ENCODE results near the gene BCAP29. TPM values are rescaled to one million over a fixed set of nuclear protein-coding genes. Genes with fewer than 3 reads are reported as not detected.
"Not testable (repeated sequence)": the region's sequence is repeated elsewhere in the genome, so short reads cannot be mapped to it uniquely, and the experiment has no call there.

The BCAP29 gene, protein sequence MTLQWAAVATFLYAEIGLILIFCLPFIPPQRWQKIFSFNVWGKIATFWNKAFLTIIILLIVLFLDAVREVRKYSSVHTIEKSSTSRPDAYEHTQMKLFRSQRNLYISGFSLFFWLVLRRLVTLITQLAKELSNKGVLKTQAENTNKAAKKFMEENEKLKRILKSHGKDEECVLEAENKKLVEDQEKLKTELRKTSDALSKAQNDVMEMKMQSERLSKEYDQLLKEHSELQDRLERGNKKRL
- 58.4 and 67.2 TPM in 2 replicates for total RNA-seq (2014; rRNA removed; shearing (Covaris generic))
- 60.8 and 78.1 TPM in 2 replicates for polyA plus RNA-seq (2014; cell fraction: nucleus; rRNA removed)

DNA sequence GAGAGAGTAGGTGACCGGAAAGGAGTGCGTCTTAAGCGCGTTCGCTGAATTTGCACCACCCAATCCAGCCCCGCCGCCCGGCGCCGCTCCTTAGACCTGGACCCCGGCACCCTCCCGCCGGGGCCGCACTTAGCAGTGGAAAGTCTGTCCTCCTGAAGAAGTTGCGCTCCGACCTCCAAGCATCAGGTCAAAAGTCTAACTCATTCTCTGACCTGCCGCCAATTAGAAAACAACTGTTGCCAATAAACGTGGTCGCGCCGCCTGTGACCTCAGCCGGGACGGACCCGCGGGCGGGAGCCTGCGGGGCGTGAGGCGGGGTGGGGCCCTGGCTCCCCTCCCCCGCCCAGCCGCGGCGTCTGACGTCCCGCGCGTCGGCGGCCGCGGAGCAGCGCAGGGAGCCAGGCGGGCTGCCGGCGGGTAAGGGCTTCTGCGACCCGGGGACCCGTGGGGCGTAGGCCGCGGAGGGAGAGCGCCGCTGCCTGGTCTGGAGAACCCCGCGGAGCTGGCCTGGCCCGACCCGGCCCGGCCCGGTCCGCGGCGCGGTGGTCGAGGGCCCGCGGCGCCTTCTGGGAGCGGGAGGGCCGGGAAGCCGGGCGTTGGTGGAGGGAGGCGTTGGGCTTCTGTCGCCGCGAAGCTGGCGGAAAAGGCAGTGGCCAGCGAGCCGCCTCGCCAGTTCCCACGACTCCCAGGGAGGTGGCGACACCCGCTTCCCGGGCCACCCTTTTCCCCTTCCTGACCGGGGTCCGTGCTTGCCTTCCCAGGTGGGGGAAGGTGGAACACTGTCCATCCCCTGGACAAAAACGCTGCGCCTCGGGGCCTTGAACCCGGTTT, at the start of gene BCAP29:
Gene BCAP29 (plus strand): TSS at position 362 of the 831 bp plus-strand sequence. CDS start 527 bp downstream, outside the sequence.
- peak; percentile 62 for DNase-seq (ENCODE audit: extremely low read depth, low read depth)

DNA sequence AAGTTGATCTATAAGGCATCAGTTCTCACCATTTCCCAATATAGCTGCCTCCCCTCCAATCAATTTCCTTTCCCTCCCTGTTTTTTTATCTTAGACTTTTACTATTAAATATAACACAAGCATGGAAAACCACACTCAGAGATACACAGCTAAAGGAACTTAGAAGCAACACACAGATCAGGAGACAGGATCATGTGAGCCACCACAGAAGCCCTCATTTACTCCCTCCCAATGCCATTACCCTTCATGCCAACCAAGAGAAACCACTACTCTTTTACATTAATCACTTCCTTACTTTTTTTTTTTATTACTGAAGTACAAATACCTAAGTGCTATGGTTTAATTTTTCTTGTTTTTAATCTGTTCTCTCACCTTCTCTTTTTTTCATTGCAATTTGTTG, 49.3 kb upstream of the BCAP29 start:
- no peak for DNase-seq (ENCODE audit: extremely low read depth, low read depth)

DNA sequence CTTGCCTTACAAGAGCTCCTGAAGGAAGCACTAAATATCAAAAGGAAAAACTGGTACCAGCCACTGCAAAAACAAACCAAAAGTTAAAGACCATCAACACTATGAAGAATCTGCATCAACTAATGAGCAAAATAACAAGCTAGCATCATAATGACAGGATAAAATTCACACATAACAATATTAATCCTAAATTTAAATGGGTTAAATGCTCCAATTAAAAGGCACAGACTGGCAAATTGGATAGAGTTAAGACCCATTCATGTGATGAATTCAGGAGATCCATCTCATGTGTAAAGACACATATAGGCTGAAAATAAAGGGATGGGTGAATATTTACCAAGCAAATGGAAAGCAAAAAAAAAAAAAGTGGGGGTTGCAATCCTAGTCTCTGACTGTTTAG, 45.9 kb upstream of the BCAP29 start:
- DNase-seq (ENCODE audit: extremely low read depth, low read depth), result no peak

DNA sequence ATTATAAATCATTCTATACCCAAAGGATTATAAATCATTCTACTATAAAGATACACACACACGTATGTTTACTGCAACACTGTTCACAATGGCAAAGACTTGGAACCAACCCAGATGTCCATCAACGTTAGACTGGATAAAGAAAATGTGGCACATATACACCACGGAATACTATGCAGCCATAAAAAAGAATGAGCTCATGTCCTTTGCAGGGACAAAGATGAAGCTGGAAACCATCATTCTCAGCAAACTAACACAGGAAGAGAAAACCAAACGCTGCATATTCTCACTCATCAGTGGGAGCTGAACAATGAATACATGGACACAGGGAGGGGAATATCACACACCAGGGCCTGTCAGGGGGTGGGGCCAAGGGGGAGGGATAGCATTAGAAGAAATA, 42.8 kb upstream of the BCAP29 start:
- not testable (repeated sequence) for DNase-seq (ENCODE audit: extremely low read depth, low read depth)

DNA sequence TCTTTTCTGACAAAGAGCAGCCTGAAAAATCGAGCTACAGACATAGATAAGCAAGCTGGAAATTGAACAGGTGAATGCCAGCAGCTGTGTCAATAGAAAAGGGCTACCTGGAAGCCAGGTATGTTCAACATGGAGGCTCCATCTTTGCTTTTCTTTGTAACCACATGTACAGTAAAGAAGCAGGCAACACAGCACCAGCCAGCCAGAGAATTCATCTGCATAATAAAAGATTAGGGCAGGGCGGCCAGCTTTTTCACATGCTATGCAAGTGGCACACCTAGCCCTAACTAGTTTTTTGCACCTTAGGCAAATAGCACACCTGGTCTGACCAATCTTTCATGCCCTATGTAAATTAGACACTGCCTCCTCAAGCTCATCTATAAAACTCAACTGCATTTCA, 42.0 kb upstream of the BCAP29 start:
- no peak for DNase-seq (ENCODE audit: extremely low read depth, low read depth)

DNA sequence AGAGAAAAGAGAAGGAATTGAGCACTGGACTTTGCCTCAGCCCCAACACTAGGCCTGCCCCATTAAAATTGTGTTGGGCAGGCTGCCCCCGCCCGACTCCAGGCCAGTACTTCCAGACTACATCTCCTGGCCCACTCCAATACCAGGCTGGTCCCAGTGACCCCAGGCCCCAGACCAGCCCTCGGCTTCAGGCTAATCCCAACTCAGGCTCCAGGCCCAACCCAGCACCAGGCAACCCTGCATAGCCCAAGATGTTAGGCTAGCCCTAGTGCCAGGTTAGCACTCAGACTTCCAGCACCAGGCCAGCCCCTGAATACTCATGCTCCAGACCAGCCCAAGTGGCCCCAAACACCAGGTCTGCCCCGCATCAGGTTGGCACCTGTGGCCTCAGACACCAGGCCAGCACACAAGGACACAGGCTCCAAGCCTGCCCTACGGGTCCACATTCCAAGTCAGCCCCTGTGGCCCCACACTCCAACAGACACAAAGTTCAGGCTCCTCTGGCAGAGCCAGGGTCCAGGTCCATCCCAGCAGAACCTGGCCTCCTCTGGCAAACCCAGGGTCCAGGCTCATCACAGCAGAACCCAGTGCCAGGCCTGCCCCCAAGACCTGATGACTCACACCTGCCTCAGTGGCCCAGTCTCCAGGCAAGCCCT, 36.6 kb upstream of the BCAP29 start:
- DNase-seq (ENCODE audit: extremely low read depth, low read depth), result no peak

DNA sequence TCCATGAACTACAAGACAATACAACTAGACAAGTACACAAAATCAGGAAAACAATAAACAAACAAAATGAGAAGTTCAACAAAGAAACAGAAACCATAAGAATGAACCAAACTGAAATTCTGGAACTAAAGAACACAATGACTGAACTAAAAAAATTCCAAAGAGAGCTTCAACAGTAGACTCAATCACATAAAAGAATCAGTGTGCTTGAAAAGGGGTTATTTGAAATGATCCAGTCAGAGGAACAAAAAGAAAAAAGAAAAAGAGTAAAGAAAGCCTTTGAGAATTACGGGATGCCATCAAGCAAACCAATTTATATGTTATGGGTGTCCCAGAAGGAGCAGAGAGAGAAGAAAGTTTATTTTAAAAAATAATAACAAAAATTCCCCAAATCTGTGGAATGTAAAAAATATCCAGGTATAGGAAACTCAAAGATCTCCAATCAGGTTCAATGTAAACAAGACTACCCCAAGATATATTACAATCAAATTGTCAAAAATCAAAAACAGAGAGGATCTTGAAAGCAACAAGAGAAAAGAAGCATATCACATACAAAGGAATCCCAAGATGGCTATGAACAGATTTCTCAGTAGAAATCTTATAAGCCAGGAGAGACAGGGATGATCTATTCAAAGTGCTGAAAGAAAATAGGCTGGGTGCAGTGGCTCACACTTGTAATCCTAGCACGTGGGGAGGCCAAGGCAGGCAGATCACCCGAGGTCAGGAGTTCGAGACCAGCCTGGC, 35.0 kb upstream of the BCAP29 start:
- DNase-seq (ENCODE audit: extremely low read depth, low read depth), result no peak

DNA sequence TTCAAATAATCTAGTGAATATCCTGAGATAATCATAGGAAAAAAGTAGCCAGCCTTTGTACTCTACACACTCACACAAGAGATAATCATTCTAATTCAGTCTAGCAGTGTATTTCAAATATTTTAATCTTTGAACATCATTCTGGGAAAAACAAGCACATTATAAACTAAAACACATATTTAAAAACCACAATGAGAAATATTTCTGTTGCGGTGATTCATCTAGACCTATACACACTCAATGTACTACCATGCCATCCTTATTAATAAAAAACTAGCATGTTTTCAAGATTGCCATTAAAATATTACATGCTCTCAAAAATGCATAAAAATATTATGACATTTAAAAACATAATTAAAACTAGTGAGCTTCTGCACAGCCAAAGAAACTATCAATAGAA, 28.1 kb upstream of the BCAP29 start:
- no peak for DNase-seq (ENCODE audit: extremely low read depth, low read depth)

DNA sequence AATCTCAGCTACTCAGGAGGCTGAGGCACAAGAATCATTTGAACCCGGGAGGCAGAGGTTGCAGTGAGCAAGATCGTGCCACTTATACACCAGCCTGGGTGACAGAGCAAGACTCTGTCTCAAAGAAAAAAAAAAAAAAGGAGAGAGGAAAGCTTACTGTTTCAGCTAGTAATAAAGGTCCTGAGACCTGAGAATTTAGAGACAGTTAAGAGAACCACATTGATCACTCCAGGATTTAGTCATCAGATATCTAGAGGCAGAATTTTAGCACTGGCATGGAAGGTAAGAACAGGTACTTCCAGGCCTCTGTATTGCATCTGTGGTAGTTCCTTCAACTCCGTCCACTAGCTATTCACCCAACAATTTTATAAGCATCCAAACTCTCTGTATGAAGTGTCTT, 24.2 kb upstream of the BCAP29 start:
- DNase-seq (ENCODE audit: extremely low read depth, low read depth), result no peak

DNA sequence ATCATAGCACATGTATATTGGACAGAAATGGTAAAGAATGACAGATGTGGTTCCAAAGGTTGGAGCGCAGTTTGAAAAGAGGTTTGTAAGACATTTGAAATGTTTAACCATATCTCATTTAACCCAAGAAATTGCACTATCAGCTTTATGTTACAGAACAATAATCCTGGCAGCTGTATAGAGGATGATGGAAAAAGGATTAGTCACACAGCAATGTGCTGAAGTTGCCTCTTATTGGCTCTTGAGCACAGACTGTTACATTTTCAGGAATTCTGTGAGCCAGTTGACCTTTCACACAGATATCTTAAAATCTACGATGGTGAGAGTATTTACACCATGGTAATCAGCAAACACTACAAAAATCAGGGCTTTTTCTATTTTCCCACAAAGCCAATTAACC, 20.2 kb upstream of the BCAP29 start:
- peak; percentile 58 for DNase-seq (ENCODE audit: extremely low read depth, low read depth)

DNA sequence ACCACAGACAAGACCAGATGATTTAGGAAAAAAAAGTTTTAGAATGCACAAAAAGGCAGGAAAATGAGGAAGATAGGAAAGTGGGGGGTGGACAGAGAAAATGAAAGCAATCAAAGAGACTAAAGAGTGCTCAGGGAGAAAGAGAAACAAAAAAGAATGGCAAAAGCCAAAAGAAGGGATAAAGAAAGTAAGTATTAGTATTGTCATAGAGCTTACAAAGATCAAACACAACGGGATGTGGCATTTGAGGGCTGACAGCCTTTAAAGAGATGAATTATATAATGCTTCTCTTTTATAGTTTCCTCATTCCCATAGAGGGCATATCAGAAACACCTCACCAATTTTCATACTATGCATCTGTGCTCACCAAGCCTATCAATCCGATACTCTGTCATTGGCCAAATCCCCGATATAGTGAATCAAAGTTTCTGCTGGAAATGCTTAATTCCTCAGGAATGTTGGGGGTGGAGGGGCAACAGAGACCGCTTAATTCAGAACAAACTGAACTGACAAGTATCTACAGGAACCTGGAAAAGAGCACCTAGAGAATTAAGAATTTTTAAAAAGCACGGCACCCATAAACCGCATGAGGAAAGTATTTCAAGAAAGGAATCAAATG, 19.0 kb upstream of the BCAP29 start:
- no peak for DNase-seq (ENCODE audit: extremely low read depth, low read depth)

DNA sequence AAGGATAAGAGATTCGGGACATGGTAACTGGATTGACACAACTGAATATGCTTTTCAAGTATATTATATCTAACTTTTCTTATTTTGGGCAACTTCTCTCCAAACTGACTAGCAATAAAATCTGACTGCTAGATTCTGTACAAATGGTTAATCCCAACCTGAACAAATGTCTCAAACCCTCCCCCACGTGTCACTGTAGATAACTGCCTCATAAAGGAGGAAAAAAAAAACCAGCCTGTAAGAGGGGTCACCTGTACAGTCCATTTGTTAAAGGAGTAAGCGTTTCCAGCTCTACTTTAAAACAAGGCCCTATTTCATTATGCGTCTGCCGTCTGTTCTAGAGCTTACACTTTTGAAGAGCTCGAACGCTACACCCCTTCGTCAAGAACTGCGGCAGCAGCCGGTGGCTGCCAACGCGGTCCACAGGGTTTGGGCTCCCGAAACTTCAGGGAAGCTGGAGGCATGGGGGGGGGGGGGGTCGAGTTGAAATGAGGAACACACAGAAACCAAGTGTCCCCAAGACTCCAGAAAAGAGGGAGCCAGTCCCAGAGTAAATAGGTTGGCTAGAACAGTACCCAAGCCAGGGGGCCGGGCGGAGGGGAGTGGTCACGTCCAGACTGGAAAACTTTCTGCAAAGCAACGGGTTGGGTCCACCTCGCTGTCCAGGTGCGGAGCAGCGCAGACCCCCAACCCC, 16.8 kb upstream of the BCAP29 start:
- DNase-seq (ENCODE audit: extremely low read depth, low read depth), result no peak

DNA sequence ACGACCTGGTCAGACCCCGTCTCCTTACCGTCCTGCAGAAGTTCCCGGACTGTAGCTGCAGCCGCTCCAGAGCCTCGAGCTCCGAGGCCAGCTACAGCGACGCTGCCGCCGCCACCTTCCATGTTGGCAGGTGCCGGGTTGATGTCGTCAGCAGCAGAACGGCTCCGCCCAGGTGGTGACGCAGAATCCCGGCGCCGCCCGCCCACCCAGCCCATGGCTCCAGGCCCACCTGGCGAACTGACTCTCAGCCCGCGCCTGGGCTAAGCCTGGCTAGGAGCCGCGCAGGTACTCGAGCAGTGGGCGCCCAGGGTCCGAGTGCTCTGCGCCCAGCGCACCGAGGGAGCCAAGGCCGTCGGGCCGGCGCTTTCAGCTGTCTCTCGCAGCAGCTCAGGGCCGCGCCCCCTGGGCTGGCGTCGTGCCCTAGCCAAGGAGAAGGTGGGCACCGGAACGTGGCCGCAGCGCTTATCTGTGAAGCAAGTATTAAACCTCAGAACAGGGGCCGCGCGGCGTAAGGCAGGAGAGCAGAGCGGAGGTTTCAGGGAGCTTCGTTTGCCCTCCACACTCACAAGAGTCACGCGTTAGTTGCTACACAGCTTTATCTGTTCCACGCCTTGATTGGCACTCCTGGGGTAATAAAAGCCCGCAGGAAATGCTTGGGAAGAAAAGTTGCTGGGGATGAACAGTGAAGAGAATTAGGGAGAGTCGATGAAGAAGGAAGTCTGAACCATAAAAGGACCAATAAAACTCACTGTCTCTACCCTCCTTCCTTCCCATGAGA, 16.1 kb upstream of the BCAP29 start, which contains the start of the genes COG5 and DUS4L:
Gene COG5 (minus strand): TSS at position 146 of the 778 bp plus-strand sequence. CDS start 24 bp downstream, at position 122.
Gene DUS4L (plus strand): TSS at position 197 of the 778 bp plus-strand sequence. CDS start 3,100 bp downstream, outside the sequence.
- peak; percentile 73 for DNase-seq (ENCODE audit: extremely low read depth, low read depth)

DNA sequence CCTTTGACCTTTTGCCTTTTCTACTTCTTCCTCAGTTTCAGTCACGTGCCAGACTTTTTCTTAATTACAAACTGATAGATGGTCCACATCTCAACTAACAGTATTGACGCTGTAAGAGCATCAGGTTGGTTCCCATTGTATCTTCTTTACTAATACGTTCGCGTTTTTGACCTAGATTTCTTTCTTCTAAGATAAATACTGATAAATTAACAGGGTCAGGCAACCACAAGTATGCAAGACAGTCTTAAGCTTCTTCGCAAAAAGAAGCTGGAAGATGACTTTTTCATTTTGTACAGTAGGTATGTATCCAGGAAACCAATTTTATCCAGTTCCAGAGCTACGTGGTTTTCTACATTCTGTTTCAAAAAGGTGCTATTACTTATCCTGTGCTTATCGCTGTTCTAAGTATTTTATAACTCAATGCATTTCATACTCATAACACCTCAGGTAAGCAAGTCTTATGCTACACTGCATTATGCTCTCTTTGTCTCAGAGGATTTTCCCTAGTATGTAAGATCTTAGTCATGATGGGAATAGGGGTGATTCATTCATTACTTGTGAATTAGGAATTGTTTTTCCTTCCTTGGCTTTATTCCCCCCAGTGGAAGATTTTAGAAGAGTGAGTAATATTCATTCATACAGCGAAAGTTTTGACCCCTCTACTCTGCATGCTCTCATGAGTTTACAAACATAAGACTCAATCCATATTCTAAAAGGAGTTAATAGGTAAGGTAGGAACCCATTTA, 15.3 kb upstream of the BCAP29 start:
- DNase-seq (ENCODE audit: extremely low read depth, low read depth), result peak; percentile 21

DNA sequence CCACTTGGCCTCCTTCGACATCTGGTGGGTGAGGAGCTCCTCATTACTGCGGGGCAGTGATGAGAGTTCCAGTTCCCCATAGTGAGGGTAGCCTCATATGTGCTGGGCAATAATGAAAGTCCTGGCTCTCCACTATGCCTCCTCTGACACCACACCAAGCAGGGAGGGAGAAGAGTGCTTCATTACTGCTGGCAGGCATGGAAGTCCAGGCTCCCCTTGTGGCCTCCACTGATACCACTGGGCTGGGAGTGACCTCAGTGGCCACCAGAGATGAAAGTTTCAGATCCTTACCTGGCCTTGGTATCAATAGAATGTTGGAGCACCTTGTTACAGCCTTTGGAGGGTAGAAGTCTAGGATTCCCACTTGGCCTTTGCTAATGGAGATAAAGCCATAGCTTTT, 9.7 kb upstream of the BCAP29 start:
- no peak for DNase-seq (ENCODE audit: extremely low read depth, low read depth)

DNA sequence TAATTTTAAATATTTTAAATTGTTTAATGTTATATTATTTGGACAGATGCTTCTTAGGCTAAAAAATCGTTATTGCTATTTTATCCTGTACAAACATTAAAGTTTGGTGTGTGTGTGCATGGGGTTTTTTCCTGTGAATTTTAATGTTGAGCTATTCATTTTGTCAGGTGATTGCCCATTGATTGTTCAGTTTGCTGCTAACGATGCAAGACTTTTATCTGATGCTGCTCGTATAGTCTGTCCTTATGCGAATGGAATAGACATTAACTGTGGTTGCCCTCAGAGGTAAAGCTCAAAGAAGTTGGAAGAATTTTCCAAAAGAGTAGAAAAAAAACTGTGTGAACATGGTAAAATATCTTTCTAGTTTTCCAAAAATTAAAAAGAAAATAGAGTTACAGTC, 6.5 kb upstream of the BCAP29 start:
- DNase-seq (ENCODE audit: extremely low read depth, low read depth), result no peak

DNA sequence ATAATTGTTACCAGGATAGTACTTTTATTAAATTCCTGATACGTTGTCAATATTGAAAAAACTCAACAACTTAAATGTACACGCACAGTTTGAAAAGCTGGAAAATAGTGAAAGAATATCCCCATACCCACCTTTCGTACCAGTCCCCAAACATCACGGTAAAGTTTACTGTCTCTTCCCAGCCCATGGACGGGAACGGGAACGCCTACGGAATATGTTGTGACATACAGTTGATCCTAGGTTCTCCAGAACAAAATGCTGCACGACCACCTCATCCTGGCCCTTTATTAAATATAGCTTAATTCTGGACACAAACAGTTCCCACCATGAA, 527 bp upstream of the BCAP29 start:
- peak; percentile 18 for DNase-seq (ENCODE audit: extremely low read depth, low read depth)

DNA sequence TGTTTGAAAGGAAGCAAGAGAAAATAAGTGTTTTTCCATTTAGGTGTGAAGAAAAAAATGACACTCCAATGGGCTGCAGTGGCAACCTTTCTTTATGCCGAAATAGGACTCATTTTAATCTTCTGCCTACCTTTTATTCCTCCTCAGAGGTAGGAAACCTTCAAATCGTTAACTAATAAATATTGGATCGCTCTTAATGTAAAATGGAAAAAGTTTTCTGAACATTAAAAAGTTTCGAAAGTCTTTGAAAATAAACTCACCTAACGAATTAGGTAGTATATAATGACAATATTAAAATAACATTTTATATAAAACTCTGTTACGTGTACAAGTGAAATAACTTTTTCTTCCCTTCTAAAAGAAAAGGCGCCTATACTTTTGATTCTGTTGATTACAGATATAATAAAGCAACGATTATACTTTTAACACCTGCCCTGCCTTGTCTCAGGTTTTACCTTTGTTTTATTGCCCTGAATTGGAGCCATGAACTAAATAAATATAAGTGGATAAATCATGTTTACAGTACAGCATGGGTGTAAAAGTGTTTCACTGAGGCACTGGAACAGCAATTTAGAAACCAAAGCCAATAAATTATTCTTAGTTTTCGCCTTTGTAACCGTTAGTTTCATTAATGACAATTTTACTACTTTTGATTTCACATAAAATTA, 804 bp downstream of the BCAP29 start:
- no peak for DNase-seq (ENCODE audit: extremely low read depth, low read depth)
